H9 (cell line): Measurements from ENCODE around the gene KIF3B. TPM values are rescaled to one million over a fixed set of nuclear protein-coding genes. Genes with fewer than 3 reads are reported as not detected.
A peak's percentile ranks its signal among the peaks of the same experiment; 100 is the strongest.

Experiments used
- DNase-seq: peaks from one replicate; pipeline ENCODE4 v3.0.0-alpha.2; 2017
- H2AFZ ChIP-seq: one replicate; pipeline ENCODE4 v1.6.1; 2013; ENCODE audit warnings: mild to moderate bottlenecking, low read length, control low read depth, moderate library complexity
- H2AK5ac ChIP-seq: 2 replicates; pipeline ENCODE4 v1.6.1; 2013; ENCODE audit warnings: low read length, control low read depth, mixed read lengths; ENCODE audit not compliant: insufficient read length
- H2BK120ac ChIP-seq: one replicate; pipeline ENCODE4 v1.6.1; 2013; ENCODE audit warnings: low read depth, mild to moderate bottlenecking, low read length, control low read depth, inconsistent platforms; ENCODE audit not compliant: poor library complexity, severe bottlenecking
- H2BK12ac ChIP-seq: 2 replicates; pipeline ENCODE4 v1.6.1; 2013; ENCODE audit warnings: low read length, control low read depth, mixed read lengths, low read depth; ENCODE audit not compliant: insufficient read length
- H2BK15ac ChIP-seq: 2 replicates; pipeline ENCODE4 v1.6.1; 2013; ENCODE audit warnings: low read depth, low read length, control low read depth
- H2BK20ac ChIP-seq: one replicate; pipeline ENCODE4 v1.6.1; 2013; ENCODE audit warnings: low read depth, mild to moderate bottlenecking, low read length, control low read depth, inconsistent platforms; ENCODE audit not compliant: poor library complexity, severe bottlenecking
- H2BK5ac ChIP-seq: 2 replicates; pipeline ENCODE4 v1.6.1; 2013; ENCODE audit warnings: low read length, control low read depth, mixed read lengths; ENCODE audit not compliant: insufficient read length
- H3K14ac ChIP-seq: 2 replicates; pipeline ENCODE4 v1.6.1; 2013; ENCODE audit warnings: low read length, control low read depth; ENCODE audit not compliant: insufficient read depth
- H3K18ac ChIP-seq: 2 replicates; pipeline ENCODE4 v1.6.1; 2013; ENCODE audit warnings: low read depth, mild to moderate bottlenecking, mixed read lengths, low read length, control low read depth; ENCODE audit not compliant: insufficient read length
- H3K23ac ChIP-seq: 2 replicates; pipeline ENCODE4 v1.6.1; 2013; ENCODE audit warnings: low read length, control low read depth, mixed read lengths, low read depth; ENCODE audit not compliant: insufficient read length
- H3K23me2 ChIP-seq: 2 replicates; pipeline ENCODE4 v1.6.1; 2013; ENCODE audit warnings: low read depth, mild to moderate bottlenecking, mixed read lengths, low read length, control low read depth; ENCODE audit not compliant: insufficient read length, poor library complexity, severe bottlenecking
- H3K27ac ChIP-seq: 2 replicates; pipeline ENCODE4 v1.5.1; 2013; ENCODE audit warnings: low read length, control low read depth, mixed read lengths, low read depth; ENCODE audit not compliant: insufficient read length
- H3K27me3 ChIP-seq: 2 replicates; pipeline ENCODE4 v1.6.1; 2013; ENCODE audit warnings: low read length, control low read depth, inconsistent platforms; ENCODE audit not compliant: insufficient read depth
- H3K4ac ChIP-seq: 2 replicates; pipeline ENCODE4 v1.6.1; 2013; ENCODE audit warnings: low read depth, mild to moderate bottlenecking, control low read depth, inconsistent platforms, low read length, moderate library complexity
- H3K4me1 ChIP-seq: 2 replicates; pipeline ENCODE4 v1.6.1; 2013; ENCODE audit warnings: low read length, control low read depth, inconsistent platforms; ENCODE audit not compliant: insufficient read depth
- H3K4me2 ChIP-seq: 2 replicates; pipeline ENCODE4 v1.6.1; 2013; ENCODE audit warnings: low read length, control low read depth, mixed read lengths; ENCODE audit not compliant: insufficient read length, insufficient read depth
- H3K56ac ChIP-seq: 2 replicates; pipeline ENCODE4 v1.6.1; 2013; ENCODE audit warnings: low read depth, mild to moderate bottlenecking, mixed read lengths, low read length, control low read depth; ENCODE audit not compliant: insufficient read length
- H3K79me1 ChIP-seq: 2 replicates; pipeline ENCODE4 v1.6.1; 2013; ENCODE audit warnings: low read depth, mild to moderate bottlenecking, moderate library complexity, low read length, control low read depth, inconsistent platforms; ENCODE audit not compliant: insufficient read depth, poor library complexity, severe bottlenecking
- H3K79me2 ChIP-seq: 2 replicates; pipeline ENCODE4 v1.6.1; 2013; ENCODE audit warnings: low read length, control low read depth, inconsistent platforms; ENCODE audit not compliant: insufficient read depth
- H3K9ac ChIP-seq: 2 replicates; pipeline ENCODE4 v1.6.1; 2013; ENCODE audit warnings: low read length, control low read depth, mixed read lengths; ENCODE audit not compliant: insufficient read length; ENCODE audit errors: extremely low read depth
- H3K9me3 ChIP-seq: one replicate; pipeline ENCODE4 v1.6.1; 2013; ENCODE audit warnings: low read depth, low read length, inconsistent platforms; ENCODE audit not compliant: control insufficient read depth
- H3T11ph ChIP-seq: one replicate; pipeline ENCODE4 v1.6.1; 2013; ENCODE audit warnings: mild to moderate bottlenecking, low read length, control low read depth, inconsistent platforms
- H4K20me1 ChIP-seq: one replicate; pipeline ENCODE4 v1.6.1; 2013; ENCODE audit not compliant: control insufficient read depth, insufficient read length, insufficient read depth
- H4K5ac ChIP-seq: 2 replicates; pipeline ENCODE4 v1.6.1; 2013; ENCODE audit warnings: low read depth, mild to moderate bottlenecking, mixed read lengths, low read length, control low read depth; ENCODE audit not compliant: insufficient read length
- H4K8ac ChIP-seq: replicated peaks from 2 replicates; pipeline ENCODE4 v1.6.1; 2013; ENCODE audit warnings: low read length, control low read depth, mixed read lengths, low read depth; ENCODE audit not compliant: insufficient read length
- H4K91ac ChIP-seq: 2 replicates; pipeline ENCODE4 v1.6.1; 2013; ENCODE audit warnings: low read depth, mild to moderate bottlenecking, moderate library complexity, mixed read lengths, low read length, control low read depth; ENCODE audit not compliant: insufficient read length
- H3K27ac Mint-ChIP-seq, 3 experiments: 2 replicates in 2 of 3; 3 replicates in 1 of 3; pipeline ENCODE4 v1.8.0; 2020 to 2021; ENCODE audit warnings: mixed read lengths in 3 of 3, mild to moderate bottlenecking in 1 of 3, moderate library complexity in 1 of 3
- H3K27me3 Mint-ChIP-seq: 2 replicates; pipeline ENCODE4 v1.8.0; 2021; ENCODE audit warnings: low read depth, mild to moderate bottlenecking, moderate library complexity, mixed read lengths
- H3K36me3 Mint-ChIP-seq, 3 experiments: 2 replicates in 2 of 3; 3 replicates in 1 of 3; pipeline ENCODE4 v1.8.0; 2020 to 2021; ENCODE audit warnings: low read depth in 3 of 3, mixed read lengths in 3 of 3; ENCODE audit not compliant: insufficient read depth in 1 of 3
- H3K4me1 Mint-ChIP-seq, 2 experiments: 2 replicates each; pipeline ENCODE4 v1.8.0; 2020; ENCODE audit warnings: mixed read lengths in 2 of 2
- H3K4me3 Mint-ChIP-seq, 2 experiments: 2 replicates in 1 of 2; 3 replicates in 1 of 2; pipeline ENCODE4 v1.8.0; 2020 to 2021; ENCODE audit warnings: mild to moderate bottlenecking in 2 of 2, mixed read lengths in 2 of 2, moderate library complexity in 1 of 2
- H3K9me3 Mint-ChIP-seq, 2 experiments: 2 replicates in 1 of 2; 3 replicates in 1 of 2; pipeline ENCODE4 v1.8.0; 2020; ENCODE audit warnings: mild to moderate bottlenecking in 2 of 2, mixed read lengths in 2 of 2, moderate library complexity in 1 of 2
- WGBS: extraction: QIAGEN DNeasy Blood & Tissue Kit; methylation state at CpG from one replicate; pipeline ENCODE4 v1.1.7; 2013; ENCODE audit warnings: missing lambda C conversion rate, low lambda C conversion rate, mixed read lengths; ENCODE audit not compliant: insufficient read length; ENCODE audit errors: extremely low coverage; 5-methylcytosine and 5-hydroxymethylcytosine counted together
- total RNA-seq: library from RNA; stranded (reverse); gene quantifications from 2 replicates; pipeline ENCODE4 v1.2.1, GENCODE V29; 2021
- TF ChIP-seq, protein P1 (sequence below): fragments of 200-600 bp; sonication (generic); conservative IDR thresholded peaks from 3 replicates; pipeline ENCODE4 v1.8.0; 2021; ENCODE audit warnings: antibody characterized with exemption, mild to moderate bottlenecking

Gene KIF3B
- total RNA-seq, 1 experiment from 2014 or later = 29.7 TPM

DNA sequence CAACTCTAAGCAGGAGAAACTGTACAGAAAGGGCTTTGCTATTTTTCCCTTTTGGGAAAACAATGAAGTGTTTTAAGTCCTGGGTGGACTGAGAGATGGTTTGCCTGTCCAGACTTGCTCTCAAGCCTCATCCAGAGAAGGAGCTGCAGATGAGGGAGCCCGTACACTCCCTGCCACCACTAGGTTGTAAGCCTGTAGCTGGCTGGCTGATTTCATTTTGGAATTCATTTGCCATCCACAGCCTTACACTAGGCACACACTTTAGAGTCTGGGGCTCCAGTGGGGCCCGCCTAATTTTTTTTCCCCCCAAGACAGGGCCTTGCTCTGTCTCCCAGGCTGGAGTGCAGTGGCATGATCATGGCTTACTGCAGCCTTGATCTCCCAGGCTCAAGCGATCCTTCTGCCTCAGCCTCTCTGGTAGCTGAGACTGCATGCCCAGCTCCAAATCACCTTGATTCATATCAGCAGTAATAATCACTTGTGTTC is 41.4 kb upstream of the KIF3B start:
- no peaks in the 10 kb centered on the region for H3K9me3 Mint-ChIP-seq
- peaks cover 21 to 48% (median 44%) of the 10 kb centered on the region in 3 experiments; a peak in 6 of 7 replicates for H3K36me3 Mint-ChIP-seq

More for the DNA sequence above, 41.4 kb upstream of the KIF3B start:
- no peak overlapping the region for H3K27ac ChIP-seq
- H3K79me1 ChIP-seq = no peaks in the 10 kb centered on the region
- no peaks in the 10 kb centered on the region for H3K23me2 ChIP-seq
- peaks cover 2% of the 10 kb centered on the region for H3K27me3 Mint-ChIP-seq
- H2BK20ac ChIP-seq = no peak overlapping the region
- no peak overlapping the region for H4K5ac ChIP-seq
- H2BK120ac ChIP-seq = no peak overlapping the region
- H2BK15ac ChIP-seq = no peak overlapping the region
- H3K79me2 ChIP-seq = no peaks in the 10 kb centered on the region
- H2BK5ac ChIP-seq = no peak overlapping the region
- no peak overlapping the region for H4K91ac ChIP-seq
- peaks cover 20 to 22% of the 10 kb centered on the region in 2 experiments for H3K4me1 Mint-ChIP-seq
- peak overlapping the region in 1 of 3 experiments; percentile 79; a peak in 2 of 7 replicates for H3K27ac Mint-ChIP-seq
- H3T11ph ChIP-seq = no peak overlapping the region
- H3K9ac ChIP-seq = no peak overlapping the region
- no peak overlapping the region for H2AFZ ChIP-seq
- no peak overlapping the region for H3K56ac ChIP-seq
- no CpG with 5 or more reads among the region's 3 CpGs for WGBS
- H3K27me3 ChIP-seq = no peaks in the 10 kb centered on the region
- no peak overlapping the region for H3K14ac ChIP-seq
- H3K4me1 ChIP-seq = no peaks in the 10 kb centered on the region
- H3K4me2 ChIP-seq = no peak overlapping the region
- H3K9me3 ChIP-seq = no peaks in the 10 kb centered on the region
- no peak overlapping the region for H4K8ac ChIP-seq
- TF ChIP-seq, protein P1, sequence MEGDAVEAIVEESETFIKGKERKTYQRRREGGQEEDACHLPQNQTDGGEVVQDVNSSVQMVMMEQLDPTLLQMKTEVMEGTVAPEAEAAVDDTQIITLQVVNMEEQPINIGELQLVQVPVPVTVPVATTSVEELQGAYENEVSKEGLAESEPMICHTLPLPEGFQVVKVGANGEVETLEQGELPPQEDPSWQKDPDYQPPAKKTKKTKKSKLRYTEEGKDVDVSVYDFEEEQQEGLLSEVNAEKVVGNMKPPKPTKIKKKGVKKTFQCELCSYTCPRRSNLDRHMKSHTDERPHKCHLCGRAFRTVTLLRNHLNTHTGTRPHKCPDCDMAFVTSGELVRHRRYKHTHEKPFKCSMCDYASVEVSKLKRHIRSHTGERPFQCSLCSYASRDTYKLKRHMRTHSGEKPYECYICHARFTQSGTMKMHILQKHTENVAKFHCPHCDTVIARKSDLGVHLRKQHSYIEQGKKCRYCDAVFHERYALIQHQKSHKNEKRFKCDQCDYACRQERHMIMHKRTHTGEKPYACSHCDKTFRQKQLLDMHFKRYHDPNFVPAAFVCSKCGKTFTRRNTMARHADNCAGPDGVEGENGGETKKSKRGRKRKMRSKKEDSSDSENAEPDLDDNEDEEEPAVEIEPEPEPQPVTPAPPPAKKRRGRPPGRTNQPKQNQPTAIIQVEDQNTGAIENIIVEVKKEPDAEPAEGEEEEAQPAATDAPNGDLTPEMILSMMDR = no peak
- no peak overlapping the region for H3K4ac ChIP-seq
- no peaks in the 10 kb centered on the region for H4K20me1 ChIP-seq
- no peak overlapping the region for H2BK12ac ChIP-seq
- no peak for DNase-seq
- H3K4me3 Mint-ChIP-seq = no peak overlapping the region
- H3K23ac ChIP-seq = no peak overlapping the region
- no peak overlapping the region for H3K18ac ChIP-seq
- no peak overlapping the region for H2AK5ac ChIP-seq
